GM12878 (cell line): ENCODE results near the gene ADCY7. TPM values are rescaled to one million over a fixed set of nuclear protein-coding genes. Genes with fewer than 3 reads are reported as not detected.

Experiments used
- ATAC-seq: fragments of 200-7000 bp; cut with Tn5 transposase; 3 replicates; pipeline ENCODE4 v1.9.1; 2020; ENCODE audit warnings: mild to moderate bottlenecking, moderate library complexity
- BruUV-seq: library from RNA; stranded (reverse); fragments of 400-500 nt; replicated peaks from 2 replicates; lab custom pipeline; 2021; lab: Mats Ljungman, UMichigan
- CTCF ChIA-PET: fragments of 300-600 bp; sonication (Branson Sonifier 250); formaldehyde crosslinking; extraction: SDS; loops from one replicate; lab custom pipeline; 2021; ENCODE audit warnings: inconsistent platforms; lab: Yijun Ruan, JAX
- POLR2A ChIA-PET: fragments of 350-600 bp; formaldehyde crosslinking; extraction: SDS; loops from one replicate; lab custom pipeline; 2021; ENCODE audit warnings: inconsistent platforms; lab: Charles Lee
- RAD21 ChIA-PET: fragments of 300-600 bp; sonication (Branson Sonifier 250); formaldehyde crosslinking; loops from one replicate; lab custom pipeline; 2023; ENCODE audit warnings: antibody characterized with exemption; ENCODE audit not compliant: unreplicated experiment; lab: Charles Lee
- SMC1A ChIA-PET: fragments of 300-600 bp; sonication (Branson Sonifier 250); formaldehyde crosslinking; loops from one replicate; lab custom pipeline; 2023; ENCODE audit not compliant: unreplicated experiment, uncharacterized antibody; lab: Charles Lee
- DNase-seq: peaks from one replicate; pipeline ENCODE4 v3.0.0-alpha.2; 2011; ENCODE audit warnings: low read depth, low spot score
- FAIRE-seq: peaks from 3 replicates; lab custom pipeline; 2011; peaks lifted over from hg19 to GRCh38; lab: Jason Lieb, UNC
- H2AFZ ChIP-seq: 2 replicates; pipeline ENCODE4 v1.6.0; 2011; ENCODE audit warnings: low read depth, low read length, control low read depth; ENCODE audit not compliant: control insufficient read depth
- H3K27ac ChIP-seq: 2 replicates; pipeline ENCODE4 v1.5.1; 2011; ENCODE audit warnings: control low read depth; ENCODE audit not compliant: control insufficient read depth, insufficient read depth
- H3K27me3 ChIP-seq, 2 experiments: replicated peaks in 1 of 2; 2 replicates each; pipeline versions ENCODE4 v1.6.0 to v1.6.1; 2011; ENCODE audit warnings: low read length in 1 of 2; ENCODE audit not compliant: control insufficient read depth in 2 of 2, insufficient read depth in 2 of 2
- H3K36me3 ChIP-seq, 2 experiments: 2 replicates each; pipeline ENCODE4 v1.5.1; 2011; ENCODE audit warnings: low read length in 1 of 2; ENCODE audit not compliant: control insufficient read depth in 2 of 2, insufficient read depth in 2 of 2
- H3K4me1 ChIP-seq: 2 replicates; pipeline ENCODE4 v1.6.1; 2011; ENCODE audit warnings: mild to moderate bottlenecking, low read length, moderate library complexity, mixed read lengths; ENCODE audit not compliant: control insufficient read depth, insufficient read depth
- H3K4me2 ChIP-seq: 2 replicates; pipeline ENCODE4 v1.6.0; 2011; ENCODE audit warnings: control low read depth; ENCODE audit not compliant: control insufficient read depth, insufficient read depth
- H3K4me3 ChIP-seq: fragments of 200-600 bp; sonication (generic); 2 replicates; pipeline ENCODE4 v1.5.1; 2016
- H3K79me2 ChIP-seq: 2 replicates; pipeline ENCODE4 v1.6.0; 2011; ENCODE audit warnings: low read length; ENCODE audit not compliant: control insufficient read depth, insufficient read depth
- H3K9ac ChIP-seq: 2 replicates; pipeline ENCODE4 v1.8.0; 2011; ENCODE audit warnings: low read length, control low read depth, mixed read lengths; ENCODE audit not compliant: control insufficient read depth, insufficient read depth
- H3K9me3 ChIP-seq: replicated peaks from 3 replicates; pipeline ENCODE4 v1.5.1; 2011; ENCODE audit warnings: mild to moderate bottlenecking, low read length; ENCODE audit not compliant: control insufficient read depth, insufficient read depth
- H4K20me1 ChIP-seq: 2 replicates; pipeline ENCODE4 v1.6.0; 2011; ENCODE audit not compliant: control insufficient read depth, insufficient read depth
- ATF2 ChIP-seq: IDR thresholded peaks from 2 replicates; pipeline ENCODE4 v1.6.1; 2012; ENCODE audit warnings: low read length, inconsistent platforms
- BMI1 ChIP-seq: fragments of 450-650 bp; IDR thresholded peaks from 2 replicates; pipeline ENCODE4 v1.6.1; 2016; ENCODE audit warnings: mild to moderate bottlenecking, moderate library complexity, borderline replicate concordance
- CREM ChIP-seq: IDR thresholded peaks from 2 replicates; pipeline ENCODE4 v1.6.1; 2014; ENCODE audit warnings: antibody characterized with exemption, low read depth
- FOS ChIP-seq: IDR thresholded peaks from 3 replicates; pipeline ENCODE4 v1.6.1; 2011; ENCODE audit warnings: borderline replicate concordance; ENCODE audit not compliant: insufficient read length; ENCODE audit errors: extremely low read depth
- GABPA ChIP-seq: IDR thresholded peaks from 2 replicates; pipeline ENCODE4 v1.6.1; 2014; ENCODE audit warnings: antibody characterized with exemption, low read depth, mild to moderate bottlenecking, inconsistent platforms
- RBBP5 ChIP-seq: fragments of 200-600 bp; sonication (generic); conservative IDR thresholded peaks from 2 replicates; pipeline ENCODE4 v1.6.1; 2016
- RFX5 ChIP-seq: IDR thresholded peaks from 2 replicates; pipeline ENCODE4 v1.6.1; 2011; ENCODE audit warnings: low read depth, low read length, improper control_type of control experiment
- TAF1 ChIP-seq: IDR thresholded peaks from 2 replicates; pipeline ENCODE4 v1.6.1; 2011; ENCODE audit warnings: mild to moderate bottlenecking, low read depth, low read length, borderline replicate concordance
- TBL1XR1 ChIP-seq: IDR thresholded peaks from 2 replicates; pipeline ENCODE4 v1.6.1; 2012; ENCODE audit warnings: low read depth, low read length, improper control_type of control experiment
- ZNF24 ChIP-seq: fragments of 450-650 bp; IDR thresholded peaks from 2 replicates; pipeline ENCODE4 v1.6.1; 2017; ENCODE audit warnings: antibody characterized with exemption, mild to moderate bottlenecking
- ZSCAN29 ChIP-seq: fragments of 450-650 bp; IDR thresholded peaks from 2 replicates; pipeline ENCODE4 v1.6.1; 2017; ENCODE audit warnings: mild to moderate bottlenecking, moderate library complexity
- whole genome bisulfite sequencing: methylation state at CpG from one replicate; pipeline ENCODE4 v1.1.6; 2016; ENCODE audit warnings: low lambda C conversion rate; ENCODE audit not compliant: insufficient replicate concordance, insufficient coverage; ENCODE audit errors: missing lambda C conversion rate; 5-methylcytosine and 5-hydroxymethylcytosine counted together
- in situ Hi-C: fragments of 300-500 bp; cut with MboI; formaldehyde crosslinking; loops from 9 replicates; pipeline ENCODE4 v1.14.3; 2018; ENCODE audit warnings: mixed read lengths
- intact Hi-C: fragments of 100-400 bp; cut with micrococcal nuclease; formaldehyde crosslinking; loops from one replicate; pipeline ENCODE4 v1.14.2; 2022; ENCODE audit not compliant: unreplicated experiment
- polyA plus RNA-seq, 11 experiments: library from polyadenylated mRNA; depleted of rRNA in 4 of 11; unstranded in 6 of 11; stranded (reverse) in 5 of 11; fragments of >200 nt; fragmentation: Nextera tagmentation in 4 of 11; fragmentation: Illumina TruSeq in 1 of 11; extraction: Ambion mirVana in 4 of 11; extraction: Trizol in 1 of 11; gene quantifications; 1 replicate in 1 of 11; 2 replicates in 10 of 11; pipeline versions ENCODE4 v1.2.1 to v1.2.3, GENCODE V29; 2011 to 2016; ENCODE audit warnings: inconsistent platforms in 2 of 11, missing spikeins in 2 of 11, low read depth in 1 of 11
- total RNA-seq, 4 experiments: library from RNA; depleted of rRNA in 3 of 4; stranded (reverse); fragments of >200 nt in 3 of 4; fragmentation: Illumina TruSeq in 1 of 4; extraction: Trizol in 1 of 4; gene quantifications; 2 replicates each; pipeline versions ENCODE4 v1.2.1 to v1.2.3, GENCODE V29; 2013 to 2021
- TF ChIP-seq, protein P1 (sequence below): IDR thresholded peaks from 2 replicates; pipeline ENCODE4 v1.6.1; 2011; ENCODE audit warnings: borderline replicate concordance, low read depth, mild to moderate bottlenecking, moderate library complexity, low read length; ENCODE audit not compliant: insufficient read depth, poor library complexity, severe bottlenecking
- TF ChIP-seq, protein P2 (sequence below): IDR thresholded peaks from 2 replicates; pipeline ENCODE4 v1.6.1; 2012; ENCODE audit warnings: low read depth, low read length, improper control_type of control experiment
- TF ChIP-seq, protein P3 (sequence below): fragments of 450-650 bp; IDR thresholded peaks from 2 replicates; pipeline ENCODE4 v1.6.1; 2016; ENCODE audit warnings: mild to moderate bottlenecking, moderate library complexity, borderline replicate concordance

Gene ADCY7
- total and polyA plus RNA-seq, 10 of the 15 experiments (the other 5 are each of a cell fraction or from before 2014, with no cell fraction given) = 1.2 to 87.9 (median 24.4) TPM

DNA sequence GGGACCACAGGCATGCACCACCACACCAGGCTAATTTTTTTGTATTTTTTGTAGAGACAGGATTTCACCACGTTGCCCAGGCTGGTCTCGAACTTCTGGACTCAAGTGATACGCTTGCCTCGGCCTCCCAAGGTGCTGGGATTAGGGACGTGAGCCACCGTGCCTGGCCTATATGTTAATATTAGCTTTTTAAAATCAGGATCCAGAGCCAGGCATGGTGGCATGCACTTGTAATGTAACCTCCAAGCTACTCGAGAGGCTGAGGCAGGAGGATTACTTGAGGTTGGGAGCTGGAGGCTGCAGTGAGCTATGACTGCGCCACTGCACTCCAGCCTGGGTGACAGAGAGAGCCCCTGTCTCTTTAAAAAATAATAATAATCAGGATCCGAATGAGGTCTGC lies 8.5 kb upstream of the ADCY7 start:
- BruUV-seq = no TSS peak
- WGBS = 60% methylated on average over 9 of the region's 9 CpGs
- RAD21 ChIA-PET = interaction anchor here (1.2 kb wide), 1 partner anchor 22 kb away, joined by 3 read pairs; no protein-coding TSS in a partner anchor

More for the DNA sequence above, 8.5 kb upstream of the ADCY7 start:
- Histone ChIP-seq H3K79me2 (no peaks in the 10 kb centered on the region), H3K9me3 (no peaks in the 10 kb centered on the region; the same call in 2 of the 3 replicates), H4K20me1 (no peaks in the 10 kb centered on the region), H3K27me3 (no peaks in the 10 kb centered on the region; a peak in 1 of 4 replicates), H3K9ac (no peak overlapping the region), H3K4me1 (no peaks in the 10 kb centered on the region), H3K4me2 (no peak overlapping the region), H3K4me3 (no peak overlapping the region), H3K27ac (no peak overlapping the region), H2AFZ (no peak overlapping the region), H3K36me3 (no peaks in the 10 kb centered on the region)
- in situ Hi-C loops (no loop called here), intact Hi-C loops (no loop called here)
- ChIA-PET POLR2A (interaction anchor here (1.4 kb wide), 1 partner anchor 16 kb away, joined by 4 read pairs; no protein-coding TSS in a partner anchor), CTCF (interaction anchor here (0.6 to 2.2 kb wide), 4 partner anchors 9 to 97 kb away, joined by 3 to 6 read pairs (median 4); no protein-coding TSS in a partner anchor), SMC1A (interaction anchor here (0.8 to 2.1 kb wide), 3 partner anchors 16 to 97 kb away, joined by 3 to 7 read pairs (median 3); no protein-coding TSS in a partner anchor)
- TF ChIP-seq ATF2 (no peak), TAF1 (no peak), RFX5 (no peak), RBBP5 (no peak), TBL1XR1 (no peak), GABPA (no peak), BMI1 (no peak), FOS (no peak), ZNF24 (no peak), CREM (no peak), ZSCAN29 (no peak)
- TF ChIP-seq, protein P1, sequence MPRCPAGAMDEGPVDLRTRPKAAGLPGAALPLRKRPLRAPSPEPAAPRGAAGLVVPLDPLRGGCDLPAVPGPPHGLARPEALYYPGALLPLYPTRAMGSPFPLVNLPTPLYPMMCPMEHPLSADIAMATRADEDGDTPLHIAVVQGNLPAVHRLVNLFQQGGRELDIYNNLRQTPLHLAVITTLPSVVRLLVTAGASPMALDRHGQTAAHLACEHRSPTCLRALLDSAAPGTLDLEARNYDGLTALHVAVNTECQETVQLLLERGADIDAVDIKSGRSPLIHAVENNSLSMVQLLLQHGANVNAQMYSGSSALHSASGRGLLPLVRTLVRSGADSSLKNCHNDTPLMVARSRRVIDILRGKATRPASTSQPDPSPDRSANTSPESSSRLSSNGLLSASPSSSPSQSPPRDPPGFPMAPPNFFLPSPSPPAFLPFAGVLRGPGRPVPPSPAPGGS = no peak
- TF ChIP-seq, protein P2, sequence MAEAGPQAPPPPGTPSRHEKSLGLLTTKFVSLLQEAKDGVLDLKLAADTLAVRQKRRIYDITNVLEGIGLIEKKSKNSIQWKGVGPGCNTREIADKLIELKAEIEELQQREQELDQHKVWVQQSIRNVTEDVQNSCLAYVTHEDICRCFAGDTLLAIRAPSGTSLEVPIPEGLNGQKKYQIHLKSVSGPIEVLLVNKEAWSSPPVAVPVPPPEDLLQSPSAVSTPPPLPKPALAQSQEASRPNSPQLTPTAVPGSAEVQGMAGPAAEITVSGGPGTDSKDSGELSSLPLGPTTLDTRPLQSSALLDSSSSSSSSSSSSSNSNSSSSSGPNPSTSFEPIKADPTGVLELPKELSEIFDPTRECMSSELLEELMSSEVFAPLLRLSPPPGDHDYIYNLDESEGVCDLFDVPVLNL = no peak
- TF ChIP-seq, protein P3, sequence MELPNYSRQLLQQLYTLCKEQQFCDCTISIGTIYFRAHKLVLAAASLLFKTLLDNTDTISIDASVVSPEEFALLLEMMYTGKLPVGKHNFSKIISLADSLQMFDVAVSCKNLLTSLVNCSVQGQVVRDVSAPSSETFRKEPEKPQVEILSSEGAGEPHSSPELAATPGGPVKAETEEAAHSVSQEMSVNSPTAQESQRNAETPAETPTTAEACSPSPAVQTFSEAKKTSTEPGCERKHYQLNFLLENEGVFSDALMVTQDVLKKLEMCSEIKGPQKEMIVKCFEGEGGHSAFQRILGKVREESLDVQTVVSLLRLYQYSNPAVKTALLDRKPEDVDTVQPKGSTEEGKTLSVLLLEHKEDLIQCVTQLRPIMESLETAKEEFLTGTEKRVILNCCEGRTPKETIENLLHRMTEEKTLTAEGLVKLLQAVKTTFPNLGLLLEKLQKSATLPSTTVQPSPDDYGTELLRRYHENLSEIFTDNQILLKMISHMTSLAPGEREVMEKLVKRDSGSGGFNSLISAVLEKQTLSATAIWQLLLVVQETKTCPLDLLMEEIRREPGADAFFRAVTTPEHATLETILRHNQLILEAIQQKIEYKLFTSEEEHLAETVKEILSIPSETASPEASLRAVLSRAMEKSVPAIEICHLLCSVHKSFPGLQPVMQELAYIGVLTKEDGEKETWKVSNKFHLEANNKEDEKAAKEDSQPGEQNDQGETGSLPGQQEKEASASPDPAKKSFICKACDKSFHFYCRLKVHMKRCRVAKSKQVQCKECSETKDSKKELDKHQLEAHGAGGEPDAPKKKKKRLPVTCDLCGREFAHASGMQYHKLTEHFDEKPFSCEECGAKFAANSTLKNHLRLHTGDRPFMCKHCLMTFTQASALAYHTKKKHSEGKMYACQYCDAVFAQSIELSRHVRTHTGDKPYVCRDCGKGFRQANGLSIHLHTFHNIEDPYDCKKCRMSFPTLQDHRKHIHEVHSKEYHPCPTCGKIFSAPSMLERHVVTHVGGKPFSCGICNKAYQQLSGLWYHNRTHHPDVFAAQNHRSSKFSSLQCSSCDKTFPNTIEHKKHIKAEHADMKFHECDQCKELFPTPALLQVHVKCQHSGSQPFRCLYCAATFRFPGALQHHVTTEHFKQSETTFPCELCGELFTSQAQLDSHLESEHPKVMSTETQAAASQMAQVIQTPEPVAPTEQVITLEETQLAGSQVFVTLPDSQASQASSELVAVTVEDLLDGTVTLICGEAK = no peak
- FAIRE-seq (no peak), ATAC-seq (no peak), DNase-seq (no peak)
